CD4-positive, alpha-beta memory T cell (primary cell): ENCODE data around the gene FOXP1. TPM values are rescaled to one million over a fixed set of nuclear protein-coding genes. Genes with fewer than 3 reads are reported as not detected.
A peak's percentile ranks its signal among the peaks of the same experiment; 100 is the strongest.

Experiments used
- CTCF ChIA-PET: fragments of 350-600 bp; sonication (Branson Sonifier 250); formaldehyde crosslinking; loops from one replicate; lab custom pipeline; 2021; ENCODE audit warnings: inconsistent platforms; ENCODE audit not compliant: partially characterized antibody; lab: Charles Lee
- POLR2A ChIA-PET: fragments of 350-600 bp; sonication (Branson Sonifier 250); formaldehyde crosslinking; loops from one replicate; lab custom pipeline; 2021; ENCODE audit not compliant: partially characterized antibody; lab: Charles Lee
- DNase-seq, 5 donors: peaks; one replicate each; pipeline versions ENCODE4 v3.0.0 to v3.0.0-alpha.2; 2020 to 2022; ENCODE audit warnings: mixed read lengths in 1 of 5
- H3K27ac ChIP-seq: one replicate; pipeline ENCODE4 v1.7.0; 2013; ENCODE audit warnings: low read depth, low read length
- H3K27me3 ChIP-seq: 2 replicates; pipeline ENCODE4 v1.7.0; 2013; ENCODE audit warnings: mild to moderate bottlenecking, low read length, moderate library complexity; ENCODE audit not compliant: insufficient read depth
- H3K36me3 ChIP-seq: 2 replicates; pipeline ENCODE4 v1.7.0; 2013; ENCODE audit warnings: mild to moderate bottlenecking, low read length, moderate library complexity; ENCODE audit not compliant: insufficient read depth
- H3K4me1 ChIP-seq: 2 replicates; pipeline ENCODE4 v1.7.0; 2013; ENCODE audit warnings: mild to moderate bottlenecking, low read length, moderate library complexity; ENCODE audit not compliant: insufficient read depth
- H3K4me3 ChIP-seq, 2 donors: one replicate each; pipeline ENCODE4 v1.7.0; 2013; ENCODE audit warnings: low read length in 2 of 2, mild to moderate bottlenecking in 1 of 2
- H3K9me3 ChIP-seq, 2 donors: one replicate each; pipeline ENCODE4 v1.7.0; 2013; ENCODE audit warnings: low read length in 2 of 2, control low read depth in 1 of 2; ENCODE audit not compliant: control insufficient read depth in 1 of 2
- H3K27ac Mint-ChIP-seq, 7 donors: one replicate each; pipeline ENCODE4 v1.8.0; 2020 to 2021; ENCODE audit warnings: mixed read lengths in 7 of 7, mild to moderate bottlenecking in 6 of 7, inconsistent platforms in 3 of 7, moderate library complexity in 3 of 7
- H3K27me3 Mint-ChIP-seq, 2 donors: one replicate each; pipeline ENCODE4 v1.8.0; 2020 to 2021; ENCODE audit warnings: mixed read lengths in 2 of 2
- H3K36me3 Mint-ChIP-seq, 2 donors: one replicate each; pipeline ENCODE4 v1.8.0; 2020 to 2021; ENCODE audit warnings: mixed read lengths in 2 of 2, inconsistent platforms in 1 of 2, mild to moderate bottlenecking in 1 of 2
- H3K4me1 Mint-ChIP-seq, 4 donors: one replicate each; pipeline ENCODE4 v1.8.0; 2020 to 2021; ENCODE audit warnings: mixed read lengths in 4 of 4, mild to moderate bottlenecking in 1 of 4
- H3K4me3 Mint-ChIP-seq, 8 donors: one replicate each; pipeline ENCODE4 v1.8.0; 2020 to 2021; ENCODE audit warnings: mixed read lengths in 8 of 8, mild to moderate bottlenecking in 7 of 8, moderate library complexity in 6 of 8, inconsistent platforms in 3 of 8
- H3K9me3 Mint-ChIP-seq, 8 donors: one replicate each; pipeline ENCODE4 v1.8.0; 2020 to 2021; ENCODE audit warnings: mixed read lengths in 8 of 8, mild to moderate bottlenecking in 5 of 8, inconsistent platforms in 3 of 8, moderate library complexity in 1 of 8
- intact Hi-C: fragments of 100-400 bp; cut with micrococcal nuclease; formaldehyde crosslinking; loops from one replicate; pipeline ENCODE4 v1.15.1; 2023
- polyA plus RNA-seq, 2 donors: library from polyadenylated mRNA; unstranded; fragments of 300-500 nt; fragmentation: Illumina TruSeq; gene quantifications; one replicate each; pipeline ENCODE4 v1.2.3, GENCODE V29; 2021
- total RNA-seq, 2 experiments: library from RNA; stranded (reverse); gene quantifications; one replicate each; pipeline ENCODE4 v1.2.3, GENCODE V29; 2021

Gene FOXP1
- total and polyA plus RNA-seq, 4 experiments from 2014 or later, result 189 to 348 (median 279) TPM

DNA sequence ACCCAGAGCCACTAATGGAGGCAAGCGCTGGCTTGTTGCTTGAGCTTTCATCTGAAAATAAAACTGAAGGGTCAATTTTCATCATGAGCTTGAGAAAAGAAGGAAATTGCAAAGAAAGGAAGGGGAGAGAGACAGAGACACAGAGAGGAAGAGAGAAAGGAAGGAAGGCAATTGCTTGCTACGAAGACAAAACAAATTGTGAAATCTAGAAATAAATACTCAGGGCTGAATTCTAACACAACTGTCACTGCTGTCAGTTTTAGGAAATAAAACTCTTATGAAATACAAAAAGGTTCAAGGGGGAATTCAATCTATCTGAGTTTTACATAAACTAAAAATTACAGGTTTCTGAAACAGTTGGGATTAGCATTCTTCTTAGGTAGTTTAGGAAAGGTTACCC is 36.7 kb downstream of the FOXP1 start:
- H3K36me3 Mint-ChIP-seq, result peaks cover 0 to 13% of the 10 kb centered on the region in 2 donors

GRCh38 chr3:71545330-71545729 is 38.2 kb downstream of the FOXP1 start:
- Mint-ChIP-seq H3K4me1 (peaks cover 0 to 2% (median 0%) of the 10 kb centered on the region in 4 donors), H3K27ac (no peak overlapping the region), H3K36me3 (peaks cover 0 to 13% of the 10 kb centered on the region in 2 donors), H3K9me3 (no peaks in the 10 kb centered on the region), H3K27me3 (no peaks in the 10 kb centered on the region), H3K4me3 (no peak overlapping the region)
- Histone ChIP-seq H3K9me3 (no peaks in the 10 kb centered on the region), H3K27ac (no peak overlapping the region), H3K4me1 (no peaks in the 10 kb centered on the region), H3K36me3 (no peaks in the 10 kb centered on the region), H3K27me3 (no peaks in the 10 kb centered on the region), H3K4me3 (no peak overlapping the region)
- intact Hi-C loops, result no loop called here
- no peak for DNase-seq
- ChIA-PET CTCF (interaction anchor here (1.2 kb wide), 1 partner anchor 316 kb away, joined by 3 read pairs; no protein-coding TSS in a partner anchor), POLR2A (no interaction called here)

More for the DNA sequence above, 36.7 kb downstream of the FOXP1 start:
- no peak for DNase-seq
- H3K36me3 ChIP-seq, result no peaks in the 10 kb centered on the region
- ChIA-PET CTCF (no interaction called here), POLR2A (no interaction called here)
- H3K27me3 ChIP-seq, result no peaks in the 10 kb centered on the region
- H3K9me3 Mint-ChIP-seq, result no peaks in the 10 kb centered on the region
- intact Hi-C loops, result no loop called here
- H3K4me1 ChIP-seq, result no peaks in the 10 kb centered on the region
- no peak overlapping the region for H3K4me3 ChIP-seq
- no peaks in the 10 kb centered on the region for H3K9me3 ChIP-seq
- no peak overlapping the region for H3K27ac Mint-ChIP-seq
- no peaks in the 10 kb centered on the region for H3K27me3 Mint-ChIP-seq
- H3K4me1 Mint-ChIP-seq, result no peaks in the 10 kb centered on the region
- no peak overlapping the region for H3K27ac ChIP-seq
- H3K4me3 Mint-ChIP-seq, result peak overlapping the region in 1 of 8 donors; percentile 12

- Histone ChIP-seq H3K4me1 (no peaks in the 10 kb centered on the region), H3K36me3 (no peaks in the 10 kb centered on the region), H3K27me3 (no peaks in the 10 kb centered on the region), H3K27ac (no peak overlapping the region), H3K9me3 (no peaks in the 10 kb centered on the region), H3K4me3 (no peak overlapping the region)
- no peak for DNase-seq
- CTCF ChIA-PET, result no interaction called here
- H3K9me3 Mint-ChIP-seq, result no peaks in the 10 kb centered on the region
- peaks cover 0 to 2% (median 0%) of the 10 kb centered on the region in 4 donors for H3K4me1 Mint-ChIP-seq
- intact Hi-C loops, result no loop called here
- no peak overlapping the region for H3K4me3 Mint-ChIP-seq
- H3K36me3 Mint-ChIP-seq, result peaks cover 0 to 7% of the 10 kb centered on the region in 2 donors
- POLR2A ChIA-PET, result no interaction called here
- H3K27ac Mint-ChIP-seq, result peak overlapping the region in 1 of 7 donors; percentile 73
- no peaks in the 10 kb centered on the region for H3K27me3 Mint-ChIP-seq
These were observed 40.0 kb downstream of the FOXP1 start for GRCh38 chr3:71543371-71544016.

- Mint-ChIP-seq H3K36me3 (peaks cover 0 to 7% of the 10 kb centered on the region in 2 donors), H3K9me3 (no peaks in the 10 kb centered on the region), H3K27me3 (no peaks in the 10 kb centered on the region), H3K4me1 (peaks cover 0 to 2% (median 0%) of the 10 kb centered on the region in 4 donors), H3K27ac (no peak overlapping the region), H3K4me3 (no peak overlapping the region)
- intact Hi-C loops, result no loop called here
- Histone ChIP-seq H3K4me1 (no peaks in the 10 kb centered on the region), H3K27me3 (no peaks in the 10 kb centered on the region), H3K27ac (no peak overlapping the region), H3K4me3 (no peak overlapping the region), H3K36me3 (no peaks in the 10 kb centered on the region), H3K9me3 (no peaks in the 10 kb centered on the region)
- ChIA-PET POLR2A (no interaction called here), CTCF (no interaction called here)
- no peak for DNase-seq
These were observed 40.8 kb downstream of the FOXP1 start for GRCh38 chr3:71542521-71543370.

- H3K4me1 Mint-ChIP-seq, result peaks cover 0 to 2% (median 0%) of the 10 kb centered on the region in 4 donors
- intact Hi-C loops, result no loop called here
- no peaks in the 10 kb centered on the region for H3K4me1 ChIP-seq
- H3K36me3 Mint-ChIP-seq, result peaks cover 0 to 5% of the 10 kb centered on the region in 2 donors
- H3K4me3 Mint-ChIP-seq, result no peak overlapping the region
- no peak overlapping the region for H3K27ac ChIP-seq
- CTCF ChIA-PET, result no interaction called here
- no peak for DNase-seq
- H3K27me3 Mint-ChIP-seq, result no peaks in the 10 kb centered on the region
- H3K27me3 ChIP-seq, result no peaks in the 10 kb centered on the region
- POLR2A ChIA-PET, result no interaction called here
- no peaks in the 10 kb centered on the region for H3K9me3 Mint-ChIP-seq
- no peaks in the 10 kb centered on the region for H3K36me3 ChIP-seq
- no peak overlapping the region for H3K4me3 ChIP-seq
- H3K27ac Mint-ChIP-seq, result no peak overlapping the region
- no peaks in the 10 kb centered on the region for H3K9me3 ChIP-seq
These were observed 42.2 kb downstream of the FOXP1 start for GRCh38 chr3:71541313-71541712.

GRCh38 chr3:71537211-71537611 is 46.3 kb downstream of the FOXP1 start:
- POLR2A ChIA-PET, result no interaction called here
- H3K36me3 Mint-ChIP-seq, result peaks cover 0 to 4% of the 10 kb centered on the region in 2 donors

GRCh38 chr3:71536376-71536965 is 47.1 kb downstream of the FOXP1 start:
- Histone ChIP-seq H3K4me1 (no peaks in the 10 kb centered on the region), H3K4me3 (no peak overlapping the region), H3K9me3 (no peaks in the 10 kb centered on the region), H3K27me3 (no peaks in the 10 kb centered on the region), H3K36me3 (no peaks in the 10 kb centered on the region), H3K27ac (no peak overlapping the region)
- Mint-ChIP-seq H3K4me1 (peaks cover 0 to 2% (median 0%) of the 10 kb centered on the region in 4 donors), H3K9me3 (no peaks in the 10 kb centered on the region), H3K4me3 (no peak overlapping the region), H3K27ac (no peak overlapping the region), H3K36me3 (peaks cover 0 to 4% of the 10 kb centered on the region in 2 donors), H3K27me3 (no peaks in the 10 kb centered on the region)
- CTCF ChIA-PET, result interaction anchor here (1.0 kb wide), 1 partner anchor 308 kb away, joined by 3 read pairs; no protein-coding TSS in a partner anchor
- POLR2A ChIA-PET, result interaction anchor here (1.2 kb wide), 1 partner anchor 495 kb away, joined by 3 read pairs; no protein-coding TSS in a partner anchor
- intact Hi-C loops, result no loop called here
- DNase-seq, result no peak

More at GRCh38 chr3:71537211-71537611, 46.3 kb downstream of the FOXP1 start:
- Histone ChIP-seq H3K9me3 (no peaks in the 10 kb centered on the region), H3K27me3 (no peaks in the 10 kb centered on the region), H3K4me1 (no peaks in the 10 kb centered on the region), H3K36me3 (no peaks in the 10 kb centered on the region), H3K4me3 (no peak overlapping the region), H3K27ac (no peak overlapping the region)
- H3K9me3 Mint-ChIP-seq, result no peaks in the 10 kb centered on the region
- peak overlapping the region in 1 of 8 donors; percentile 4 for H3K4me3 Mint-ChIP-seq
- no peak for DNase-seq
- no peak overlapping the region for H3K27ac Mint-ChIP-seq
- peaks cover 0 to 2% (median 0%) of the 10 kb centered on the region in 4 donors for H3K4me1 Mint-ChIP-seq
- intact Hi-C loops, result no loop called here
- no peaks in the 10 kb centered on the region for H3K27me3 Mint-ChIP-seq
- CTCF ChIA-PET, result no interaction called here
